Measurements from ENCODE around the gene PIN1.
"Not testable (repeated sequence)": the region's sequence is repeated elsewhere in the genome, so short reads cannot be mapped to it uniquely, and the experiment has no call there.

The PIN1 gene

DNA sequence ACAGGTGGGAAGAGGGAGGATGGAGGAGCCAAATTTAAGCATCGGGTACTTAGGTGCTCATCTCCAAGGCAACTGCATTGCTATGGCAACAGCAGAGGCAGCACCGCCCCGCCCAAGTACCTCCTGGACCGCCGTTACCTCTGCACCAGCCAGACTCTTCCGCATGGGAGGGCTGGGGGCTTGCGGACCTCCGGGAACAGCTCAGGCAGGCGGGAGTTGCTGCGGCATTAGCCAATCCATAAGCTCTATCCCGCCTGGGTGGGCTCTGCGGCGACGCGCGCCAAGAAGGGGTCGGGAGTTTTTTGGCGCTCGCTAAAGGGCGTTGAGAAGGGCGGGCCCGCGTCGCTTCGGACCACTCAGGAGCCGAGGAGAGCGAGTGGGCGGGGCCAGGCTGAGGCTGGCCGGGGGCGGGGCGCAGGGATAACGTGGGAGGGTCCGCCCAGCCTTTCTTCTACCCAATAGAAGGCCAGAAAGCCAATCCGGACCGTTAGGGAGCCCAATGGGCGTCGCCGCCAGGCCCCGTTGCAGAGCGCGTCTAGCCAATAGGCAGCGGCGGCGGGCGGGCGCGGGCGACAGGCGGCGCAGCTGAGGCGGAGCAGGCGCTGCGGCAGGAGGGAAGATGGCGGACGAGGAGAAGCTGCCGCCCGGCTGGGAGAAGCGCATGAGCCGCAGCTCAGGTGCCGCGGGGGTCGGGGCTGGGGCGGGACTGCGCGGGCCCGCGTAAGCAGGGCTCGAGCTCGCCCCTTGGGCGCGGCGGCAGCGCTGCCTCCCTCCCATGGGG, at the start of gene PIN1:
Gene PIN1, plus strand, starts transcription at position 593 of the 781 bp plus-strand sequence. Its CDS starts 27 bp downstream, at position 620.
- peak; percentile 100 for DNase-seq

DNA sequence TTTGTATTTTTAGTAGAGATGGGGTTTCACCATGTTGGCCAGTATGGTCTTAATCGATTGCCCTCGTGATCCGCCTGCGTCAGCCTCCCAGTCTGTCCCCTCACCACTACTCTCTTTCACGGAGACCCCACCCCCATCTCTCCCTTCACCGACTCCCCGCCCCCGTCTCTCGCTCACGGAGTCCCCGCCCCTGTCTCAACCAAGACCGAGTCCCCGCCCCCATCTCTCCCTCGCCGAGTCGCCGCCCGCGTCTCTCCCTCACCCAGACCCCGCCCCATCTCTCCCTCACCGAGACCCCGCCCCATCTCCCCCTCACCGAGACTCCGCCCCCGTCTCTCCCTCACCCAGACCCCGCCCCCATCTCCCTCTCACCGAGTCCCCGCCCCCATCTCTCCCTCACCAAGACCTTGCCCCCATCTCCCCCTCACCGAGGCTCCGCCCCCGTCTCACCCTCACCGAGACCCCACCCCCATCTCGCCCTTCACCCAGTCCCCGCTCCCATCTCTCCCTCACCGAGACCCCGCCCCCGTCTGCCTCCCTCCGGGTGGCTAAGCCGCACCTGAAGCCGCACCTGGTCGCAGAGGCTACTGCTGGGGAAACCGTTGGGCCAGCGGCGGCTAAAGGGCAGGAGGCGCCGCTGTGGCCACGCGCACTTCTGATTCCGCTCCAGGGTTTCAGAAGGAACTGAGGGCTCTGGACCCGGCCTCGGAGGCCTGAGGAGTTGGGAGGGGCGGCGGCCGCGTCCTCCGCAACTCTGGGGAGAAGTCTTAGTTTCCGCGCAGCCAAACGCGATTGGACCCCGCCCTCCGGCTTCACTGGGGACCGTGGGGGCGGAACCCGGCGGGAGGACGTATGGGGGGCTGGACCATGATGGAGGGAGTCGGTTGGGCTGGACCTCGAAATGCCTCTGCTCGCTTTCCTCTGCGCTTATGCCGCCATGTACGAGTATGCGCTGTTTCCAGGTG, 49.5 kb upstream of the PIN1 start:
- DNase-seq: peak; percentile 100

DNA sequence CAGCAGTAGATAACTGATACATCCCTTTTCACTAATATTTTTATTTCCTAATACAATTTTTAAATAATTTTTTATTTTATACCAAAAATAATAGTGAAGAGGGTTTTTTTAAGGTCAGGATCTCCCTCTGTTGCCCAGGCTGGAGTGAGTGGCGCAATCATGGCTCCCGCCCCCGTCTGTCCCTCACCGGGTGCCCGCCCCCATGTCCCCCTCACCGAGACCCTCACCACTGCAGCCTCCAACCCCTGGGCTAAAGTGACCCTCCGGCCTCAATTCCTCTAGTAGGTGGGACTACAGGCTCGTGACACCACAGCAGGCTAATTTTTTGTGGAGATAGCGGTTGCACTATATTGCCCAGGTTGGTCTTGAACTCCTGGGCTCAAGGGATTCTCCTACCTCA, 48.8 kb upstream of the PIN1 start:
- no peak for DNase-seq

DNA sequence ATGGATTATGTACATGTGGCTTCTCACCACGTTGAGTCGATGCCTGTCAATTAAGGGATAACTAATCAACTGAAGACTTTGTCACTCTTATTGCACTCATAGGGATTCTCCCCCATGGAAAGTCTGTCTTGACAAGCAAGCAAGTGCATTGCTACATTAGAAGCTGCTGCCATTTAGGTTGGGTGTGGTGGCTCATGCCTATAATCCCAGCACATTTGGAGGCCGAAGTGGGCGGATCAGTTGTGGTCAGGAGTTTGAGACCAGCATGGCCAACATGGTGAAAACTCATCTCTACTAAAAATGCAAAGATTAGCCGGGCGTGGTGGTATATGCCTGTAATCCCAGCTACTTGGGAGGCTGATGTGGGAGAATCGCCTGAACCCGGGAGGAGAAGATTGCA, 48.3 kb upstream of the PIN1 start:
- no peak for DNase-seq

DNA sequence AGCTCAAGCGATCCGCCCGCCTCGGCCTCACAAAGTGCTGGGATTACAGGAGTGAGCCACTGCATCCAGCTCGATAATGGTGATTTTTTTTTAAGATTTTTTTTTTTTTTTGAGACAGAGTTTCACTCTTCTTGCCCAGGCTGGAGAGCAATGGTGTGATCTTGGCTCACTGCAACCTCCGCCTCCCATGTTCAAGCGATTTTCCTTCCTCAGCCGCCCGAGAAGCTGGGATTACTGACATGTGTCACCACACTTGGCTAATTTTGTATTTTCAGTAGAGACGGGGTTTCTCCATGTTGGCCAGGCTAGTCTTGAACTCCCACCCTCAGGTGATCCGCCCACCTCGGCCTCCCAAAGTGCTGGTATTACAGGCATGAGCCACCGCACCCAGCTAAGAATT, 46.5 kb upstream of the PIN1 start:
- not testable (repeated sequence) for DNase-seq

DNA sequence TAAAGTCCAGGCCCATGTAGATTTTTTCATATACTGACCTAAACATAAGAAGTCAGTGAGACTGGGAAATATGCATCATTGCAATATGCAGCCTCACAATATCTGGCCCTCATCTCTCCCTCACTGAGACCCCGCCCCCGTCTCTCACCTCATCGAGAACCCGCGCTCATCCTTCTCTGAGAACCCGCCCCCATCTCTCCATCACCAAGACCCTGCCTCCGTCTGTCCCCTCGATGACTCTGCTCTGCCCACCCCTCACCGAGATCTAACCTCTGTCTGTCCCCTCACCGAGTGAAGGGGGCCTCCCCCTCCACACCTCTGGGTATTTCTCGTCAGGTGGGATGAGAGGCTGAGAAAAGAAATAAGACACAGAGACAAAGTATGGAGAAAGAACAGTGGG, 46.1 kb upstream of the PIN1 start:
- DNase-seq: no peak

DNA sequence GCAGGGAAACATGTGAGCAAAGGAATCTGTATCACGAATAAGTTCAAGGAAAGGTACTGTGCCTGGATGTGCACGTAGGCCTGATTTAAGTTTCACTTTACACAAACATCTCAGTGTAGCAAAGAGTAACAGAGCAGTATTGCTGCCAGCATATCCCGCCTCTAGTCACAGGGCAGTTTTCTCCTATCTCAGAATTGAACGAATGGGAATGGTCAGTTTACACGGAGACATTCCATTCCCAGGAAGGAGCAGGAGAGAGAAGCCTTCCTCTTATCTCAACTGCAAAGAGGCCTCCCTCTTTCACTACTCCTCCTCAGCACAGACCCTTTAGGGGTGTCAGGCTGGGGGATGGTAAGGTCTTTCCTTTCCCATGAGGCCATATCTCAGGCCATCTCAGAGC, 45.5 kb upstream of the PIN1 start:
- not testable (repeated sequence) for DNase-seq

DNA sequence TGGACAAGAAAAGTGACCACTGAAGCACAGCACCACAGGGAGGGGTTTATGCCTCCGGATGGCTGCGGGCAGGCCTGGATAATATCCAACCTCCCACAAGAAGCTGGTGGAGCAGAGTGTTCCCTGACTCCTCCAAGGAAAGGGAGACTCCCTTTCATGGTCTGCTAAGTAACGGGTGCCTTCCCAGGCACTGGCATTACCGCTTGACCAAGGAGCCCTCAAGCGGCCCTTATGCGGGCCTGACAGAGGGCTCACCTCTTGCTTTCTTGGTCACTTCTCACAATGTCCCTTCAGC, 44.1 kb upstream of the PIN1 start:
- not testable (repeated sequence) for DNase-seq

DNA sequence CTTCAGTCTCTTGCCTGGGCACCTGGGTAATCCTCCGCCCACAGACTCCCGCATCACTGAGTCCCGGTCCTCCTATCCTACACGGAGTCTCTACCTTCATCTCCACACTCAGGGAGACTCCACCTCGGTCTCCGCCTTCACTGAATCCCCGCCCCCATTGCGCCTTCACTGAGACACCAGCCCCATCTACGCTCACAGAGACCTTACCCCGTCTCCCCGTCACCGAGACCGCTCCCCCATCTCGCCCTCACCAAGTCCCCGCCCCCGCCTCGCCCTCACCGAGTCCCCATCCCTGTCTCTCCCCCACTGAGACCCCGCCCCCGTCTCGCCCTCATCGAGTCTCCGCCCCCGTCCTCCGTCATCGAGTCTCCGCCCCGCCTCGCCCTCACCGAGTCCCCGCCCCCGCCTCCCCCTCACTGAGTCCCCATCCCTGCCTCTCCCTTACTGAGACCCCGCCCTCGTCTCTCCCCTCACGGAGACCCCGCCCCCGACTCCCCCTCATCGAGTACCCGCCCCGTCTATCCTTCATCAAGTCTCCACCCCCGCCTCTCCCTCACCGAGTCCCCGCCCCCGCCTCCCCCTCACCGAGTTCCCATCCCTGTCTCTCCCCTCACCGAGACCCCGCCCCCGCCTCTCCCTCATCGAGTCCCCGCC, 43.4 kb upstream of the PIN1 start:
- DNase-seq: peak; percentile 99

DNA sequence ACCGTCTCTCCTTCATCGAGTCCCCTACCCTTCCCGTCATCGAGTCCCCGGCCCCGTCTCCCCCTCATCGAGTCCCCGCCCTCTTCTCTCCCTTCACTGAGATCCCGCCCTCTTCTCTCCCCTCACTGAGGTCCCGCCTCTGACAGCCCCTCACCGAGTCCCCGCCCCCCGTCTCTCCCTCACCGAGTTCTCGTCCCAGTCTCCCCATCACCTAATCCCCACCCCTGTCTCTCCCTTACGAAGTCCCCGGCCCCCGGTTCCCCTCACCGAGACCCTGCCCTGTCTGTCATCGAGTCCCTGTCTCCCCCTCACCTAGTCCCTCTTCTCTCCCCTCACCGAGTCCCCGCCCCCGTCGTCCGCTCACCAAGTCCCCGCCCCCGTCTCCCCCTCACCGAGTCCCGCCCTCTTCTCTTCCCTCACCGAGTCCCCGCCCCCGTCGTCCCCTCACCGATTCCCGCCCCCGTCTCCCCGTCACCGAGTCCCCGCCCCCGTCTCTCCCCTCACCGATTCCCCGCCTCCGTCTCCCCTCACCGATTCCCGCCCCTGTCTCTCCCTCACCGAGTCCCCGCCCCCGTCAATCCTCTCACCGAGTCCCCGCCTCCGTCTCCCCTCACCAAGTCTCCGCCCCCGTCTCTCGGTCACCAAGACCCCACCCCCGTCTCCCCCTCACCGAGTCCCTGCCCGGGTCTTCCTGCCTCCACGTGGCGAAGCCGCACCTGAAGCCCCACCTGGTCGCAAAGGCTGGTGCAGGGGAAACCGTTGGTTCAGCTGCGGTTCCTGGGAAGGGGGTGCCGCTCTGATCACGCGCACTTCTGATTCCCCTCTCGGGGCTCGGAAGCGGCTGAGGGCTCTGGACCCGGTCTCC, 42.7 kb upstream of the PIN1 start:
- peak; percentile 100 for DNase-seq

DNA sequence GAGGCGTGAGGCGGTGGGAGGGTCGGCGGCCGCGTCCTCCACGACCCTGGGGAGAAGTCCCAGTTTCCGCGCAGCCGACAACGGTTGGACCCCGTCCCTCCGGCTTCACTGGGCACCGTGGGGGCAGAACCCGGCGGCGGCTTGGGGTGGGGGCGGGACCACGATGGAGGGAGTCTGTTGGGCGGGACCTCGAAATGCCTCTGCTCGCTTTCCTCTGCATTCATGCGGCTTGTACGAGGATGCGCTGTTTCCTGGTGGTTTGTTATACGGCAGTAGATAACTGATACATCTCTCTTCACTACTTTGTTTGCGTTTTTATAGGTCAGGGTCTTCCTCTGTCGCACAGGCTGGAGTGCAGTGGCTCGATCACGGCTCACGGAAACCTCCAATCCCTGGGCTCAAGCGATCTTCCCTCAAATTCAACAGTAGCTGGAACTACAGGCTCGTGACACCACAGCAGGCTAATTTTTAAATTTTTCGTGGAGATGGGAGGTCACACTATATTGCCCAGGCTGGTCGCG, 42.0 kb upstream of the PIN1 start:
- DNase-seq: peak; percentile 73

DNA sequence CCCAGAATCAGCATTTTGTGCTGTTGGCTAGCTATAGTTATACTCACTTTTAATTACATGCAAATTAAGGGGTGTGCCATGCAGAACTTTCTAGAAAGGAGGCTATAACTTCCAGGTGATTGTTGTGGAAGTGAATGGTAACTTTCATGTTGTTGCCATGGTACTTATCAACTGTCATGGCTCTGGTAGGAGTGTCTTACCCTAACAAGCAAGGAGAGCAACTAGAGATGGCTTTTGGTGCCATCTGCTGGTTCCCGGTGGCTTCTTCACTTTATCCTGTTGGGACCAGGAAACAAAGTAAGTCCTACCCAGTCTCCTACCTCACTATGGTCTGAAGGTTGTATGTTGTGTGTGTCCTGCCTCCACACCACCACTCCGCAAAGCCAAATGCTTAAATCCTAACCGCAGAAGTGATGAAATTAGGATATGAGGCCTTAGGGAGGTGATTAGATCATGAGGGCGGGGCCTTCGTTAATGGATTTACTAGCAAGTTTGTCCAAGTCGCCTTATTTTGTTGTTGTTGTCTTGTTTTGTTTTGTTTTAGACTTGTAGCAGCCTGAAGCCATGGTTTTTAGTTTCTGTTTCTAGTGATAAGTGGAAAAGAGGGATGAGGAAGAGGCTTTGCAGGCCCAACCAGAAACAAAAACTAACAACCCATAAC, 38.9 kb upstream of the PIN1 start:
- peak; percentile 86 for DNase-seq

DNA sequence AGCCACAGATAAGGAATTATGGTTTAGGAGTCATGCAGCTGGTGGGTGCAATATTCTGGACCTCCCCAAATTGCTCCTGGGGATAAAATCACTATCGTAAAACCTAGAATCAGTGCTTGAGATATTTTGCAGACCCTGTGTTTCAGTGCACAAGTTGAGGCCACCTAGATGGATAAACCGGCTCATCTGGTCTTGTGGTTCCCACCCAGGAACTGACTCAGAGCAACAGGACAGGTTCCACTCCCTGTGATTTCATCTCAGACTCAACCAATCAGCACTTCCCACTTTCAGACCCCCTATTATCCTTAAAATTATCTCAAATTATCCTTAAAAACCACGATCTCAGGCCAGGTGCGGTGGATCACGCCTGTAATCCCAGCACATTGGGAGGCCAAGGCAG, 37.2 kb upstream of the PIN1 start:
- DNase-seq: no peak

DNA sequence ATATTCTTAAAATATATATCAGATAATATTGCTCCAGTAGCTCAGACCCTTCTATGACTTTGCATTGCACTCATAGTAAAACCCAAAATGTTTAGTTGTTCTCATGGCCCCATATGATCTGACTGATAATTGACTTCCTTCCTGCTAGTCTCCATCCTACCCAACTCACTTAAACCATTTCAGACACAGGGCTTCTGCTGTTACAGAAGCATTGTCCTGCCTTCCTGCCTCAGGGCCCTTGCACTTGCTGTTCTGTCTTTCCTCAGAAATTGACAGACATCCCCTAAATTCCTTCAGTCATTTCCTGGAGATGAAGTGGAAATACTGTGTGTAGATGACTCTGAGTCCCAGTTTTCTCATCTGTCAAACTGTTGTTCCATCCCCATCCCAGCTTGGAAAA, 36.0 kb upstream of the PIN1 start:
- no peak for DNase-seq

DNA sequence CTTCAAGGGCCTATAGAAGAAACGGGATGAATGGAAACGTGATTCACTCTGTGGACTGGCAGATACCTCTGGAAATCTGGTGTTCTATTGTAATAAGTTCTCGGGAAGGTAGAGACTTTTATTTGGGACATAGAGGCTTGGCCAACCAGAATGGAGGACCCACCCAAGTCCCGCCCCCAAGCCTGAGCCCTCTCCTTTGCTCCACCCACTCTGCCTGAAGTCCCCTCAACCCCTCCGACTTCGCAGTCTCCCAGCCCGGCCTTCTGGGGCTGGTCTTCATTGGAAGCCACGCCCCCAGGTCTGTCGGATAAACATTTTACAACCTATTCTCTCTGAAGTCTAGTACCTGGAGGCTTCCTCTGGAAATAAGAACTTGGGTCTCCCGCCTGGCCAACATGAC, 33.1 kb upstream of the PIN1 start:
- no peak for DNase-seq

DNA sequence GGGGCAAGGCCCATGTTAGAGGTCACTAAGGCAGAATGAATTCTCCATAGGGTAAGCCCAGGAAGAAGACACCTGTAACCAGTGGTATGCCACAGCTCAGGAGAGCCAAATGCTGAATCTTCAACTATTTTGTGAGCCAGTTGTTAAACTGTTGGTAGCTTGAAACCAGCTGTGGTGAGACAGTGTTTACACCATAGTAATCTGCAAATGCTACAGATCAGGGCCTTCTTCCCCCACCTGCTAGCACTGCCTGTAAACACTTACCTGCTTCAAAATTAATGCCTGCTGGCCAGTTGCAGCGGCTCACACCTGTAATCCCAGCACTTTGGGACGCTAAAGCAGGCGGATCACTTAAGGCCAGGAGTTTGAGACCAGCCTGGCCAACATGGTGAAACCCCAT, 28.3 kb upstream of the PIN1 start:
- DNase-seq: no peak

DNA sequence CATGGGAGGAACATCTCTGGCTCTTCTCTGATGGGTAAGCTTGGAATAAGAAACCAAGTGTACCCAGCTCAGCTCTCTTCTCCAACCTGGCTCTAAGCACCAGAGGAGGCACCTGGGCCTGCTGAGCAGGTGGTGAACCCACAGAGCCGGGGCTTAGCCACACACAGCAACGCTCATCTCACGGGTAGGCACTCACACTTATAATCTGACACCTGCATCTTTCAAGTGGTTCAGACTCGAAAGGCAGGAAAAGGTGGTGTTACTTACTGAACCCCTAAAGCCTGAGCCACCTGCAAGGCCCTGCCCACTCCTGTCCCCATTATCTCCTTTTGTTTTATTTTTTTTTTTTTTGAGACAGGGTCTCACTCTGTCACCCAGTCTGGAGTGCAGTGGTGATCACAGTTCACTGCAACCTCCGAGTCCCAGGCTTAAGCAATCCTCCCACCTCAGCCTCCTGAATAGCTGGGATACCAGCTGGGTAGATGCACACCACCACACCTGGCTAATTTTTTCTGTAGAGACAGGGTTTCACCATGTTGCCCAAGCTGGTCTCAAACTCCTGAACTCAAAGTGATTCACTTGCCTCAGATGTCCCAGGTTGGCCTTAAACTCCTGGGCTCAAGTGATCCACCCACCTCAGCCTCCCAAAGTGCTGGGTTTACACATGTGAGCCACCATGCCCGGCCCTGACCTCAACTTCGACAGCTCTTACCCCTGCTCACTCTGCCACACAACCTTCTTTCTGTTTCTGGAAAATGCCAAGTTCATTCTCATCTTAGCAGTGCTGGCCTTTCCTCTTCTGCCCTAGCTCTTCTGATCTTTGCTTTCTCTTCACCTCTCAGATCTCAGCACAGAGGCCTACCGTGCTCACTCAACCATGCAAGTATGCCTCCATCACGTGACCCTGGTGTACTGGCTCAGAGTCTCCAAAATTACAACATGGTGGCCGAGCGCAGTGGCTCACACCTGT, 26.0 kb upstream of the PIN1 start:
- peak; percentile 61 for DNase-seq

DNA sequence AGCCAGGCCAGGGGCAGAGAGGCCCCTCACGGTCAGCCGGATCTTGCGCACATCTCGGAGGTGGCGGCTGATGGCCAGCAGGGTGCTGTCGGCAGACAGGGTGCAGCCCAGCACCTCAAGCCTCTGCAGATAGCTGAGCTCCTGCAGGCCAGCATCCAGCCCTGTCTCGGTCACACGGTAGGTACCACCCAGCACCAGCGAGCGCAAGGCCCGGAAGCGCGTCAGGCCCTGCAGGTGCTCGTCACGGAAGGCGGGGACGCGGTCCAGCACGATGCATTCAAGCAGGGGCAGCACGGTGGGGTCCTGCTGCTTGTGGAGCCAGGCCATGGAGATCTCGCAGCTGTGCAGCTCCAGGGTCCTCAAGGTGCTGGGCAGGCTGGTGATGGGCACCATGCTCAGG, 24.0 kb upstream of the PIN1 start:
- no peak for DNase-seq

DNA sequence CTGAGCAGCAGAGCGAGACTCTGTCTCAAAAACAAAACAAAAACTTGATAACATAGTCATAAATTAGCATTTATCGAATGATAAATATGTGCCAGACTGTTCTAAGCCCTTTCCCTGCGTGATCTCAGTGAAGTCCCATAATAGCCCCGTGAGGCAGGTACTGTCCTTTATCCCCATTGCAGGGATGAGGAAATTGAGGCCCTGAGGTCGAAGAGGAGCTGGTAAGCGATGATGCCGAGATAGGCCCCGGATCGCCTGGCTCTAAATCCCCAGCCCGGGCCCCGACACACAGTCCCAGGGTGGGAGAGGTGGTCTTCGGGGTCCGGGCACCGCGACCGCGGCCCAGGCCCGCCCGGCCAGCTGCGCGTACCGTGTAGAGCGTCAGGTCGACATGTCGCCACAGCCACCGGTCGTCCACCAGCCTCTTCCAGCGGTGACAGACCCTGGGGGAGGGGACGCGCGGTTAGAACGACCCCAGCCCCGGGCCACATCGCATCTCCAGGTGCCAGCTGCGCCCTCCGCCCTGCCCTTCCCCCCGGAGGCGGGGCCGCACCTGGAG, 16.9 kb upstream of the PIN1 start:
- peak; percentile 66 for DNase-seq
